ENCODE measurements around the gene GRAMD2B.
"Not testable (repeated sequence)": the region's sequence is repeated elsewhere in the genome, so short reads cannot be mapped to it uniquely, and the experiment has no call there.

Gene GRAMD2B

GRCh38 chr5:126422994-126423788, at the start of gene GRAMD2B:
TSS of gene GRAMD2B (plus strand) at chr5:126423409. CDS start at chr5:126423607, 198 bp downstream.
- DNase-seq: no peak

DNA sequence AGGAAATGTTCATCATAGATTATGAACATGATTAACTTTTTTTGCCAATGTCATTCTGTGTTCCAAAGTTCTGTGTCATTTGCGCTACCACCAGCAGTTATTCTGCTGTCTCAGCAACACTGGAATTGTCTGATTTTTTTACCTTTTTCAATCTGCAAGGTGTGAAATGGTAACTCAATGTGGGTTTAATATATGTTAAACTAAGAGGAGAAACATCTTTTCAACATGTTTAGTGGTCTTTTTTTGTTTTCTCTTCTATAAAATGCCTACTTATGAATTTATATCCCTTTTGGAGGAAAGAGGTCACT, 49.1 kb upstream of the GRAMD2B start:
- DNase-seq: no peak

GRCh38 chr5:126376443-126376842, 46.8 kb upstream of the GRAMD2B start:
- DNase-seq: no peak

DNA sequence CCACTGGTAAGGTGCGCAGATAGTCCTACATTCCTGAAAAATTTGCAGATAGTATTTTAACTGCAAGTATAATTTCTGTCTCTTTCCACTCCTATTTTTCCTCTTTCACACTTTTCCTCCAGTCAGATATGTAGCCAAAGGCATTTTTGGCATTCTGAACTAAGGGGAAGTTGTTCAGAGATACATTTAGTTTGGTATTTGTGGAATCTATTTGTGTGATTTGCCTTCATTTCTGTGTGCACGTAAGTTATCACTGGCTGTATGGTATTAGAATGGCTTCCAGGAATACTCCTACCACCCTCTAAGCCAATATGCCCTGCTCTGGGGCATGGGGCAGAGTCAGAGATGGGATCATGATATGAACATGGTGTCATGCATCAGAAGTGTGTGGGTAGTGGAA, 45.8 kb upstream of the GRAMD2B start:
- no peak for DNase-seq

DNA sequence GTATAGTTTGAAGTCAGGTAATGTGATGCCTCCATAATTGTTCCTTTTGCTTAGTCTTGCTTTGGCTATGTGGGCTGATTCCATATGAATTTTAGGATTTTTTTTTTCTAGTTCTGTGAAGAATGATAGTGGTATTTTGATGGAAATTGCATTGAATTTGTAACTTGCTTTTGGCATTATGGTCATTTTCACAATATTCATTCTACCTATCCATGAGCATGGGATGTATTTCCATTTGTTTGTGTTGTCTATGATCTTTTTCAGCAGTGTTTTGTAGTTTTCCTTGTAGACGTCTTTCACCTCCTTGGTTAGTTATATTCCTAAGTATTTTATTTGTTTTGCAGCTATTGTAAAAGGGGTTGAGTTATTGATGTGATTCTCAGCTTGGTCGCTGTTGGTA, 42.9 kb upstream of the GRAMD2B start:
- DNase-seq: not testable (repeated sequence)

DNA sequence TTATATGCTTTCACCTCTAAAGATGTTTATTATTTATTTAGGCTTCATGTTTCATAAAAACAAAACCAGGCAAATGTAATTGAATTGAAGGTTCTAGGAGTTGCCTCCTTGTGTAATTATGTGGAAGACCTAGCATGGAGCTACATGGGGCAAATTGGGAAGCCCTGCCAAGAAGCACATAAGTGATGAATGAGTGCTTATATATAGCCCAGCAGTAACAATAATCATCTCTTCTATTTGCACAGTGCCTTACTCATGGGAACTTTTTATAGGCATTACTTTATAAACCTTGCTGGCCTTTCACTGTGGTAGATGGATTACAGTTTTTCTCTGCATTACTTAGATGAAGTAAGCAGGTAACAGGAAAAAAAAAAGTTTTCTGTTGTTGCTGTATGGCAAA, 40.0 kb upstream of the GRAMD2B start:
- no peak for DNase-seq

GRCh38 chr5:126383776-126384175, 39.4 kb upstream of the GRAMD2B start:
- DNase-seq: no peak

DNA sequence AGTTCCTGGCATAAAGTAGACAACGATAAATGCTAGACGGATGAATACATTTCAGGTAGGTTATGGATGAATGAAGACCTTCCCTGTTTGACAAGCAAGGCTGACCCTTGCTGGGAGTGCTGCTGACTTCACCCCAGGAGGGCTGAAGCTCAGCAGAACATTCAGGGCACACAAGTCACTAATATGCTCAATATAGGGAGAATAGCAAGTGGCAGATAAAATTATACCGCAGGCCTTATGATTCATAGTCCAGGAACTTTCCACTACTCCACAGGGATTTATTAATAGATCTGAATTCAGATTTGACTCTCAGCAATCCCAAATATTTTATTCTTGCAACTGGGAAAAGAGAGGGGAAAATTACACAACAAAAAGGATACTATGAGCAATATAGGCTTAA, 38.2 kb upstream of the GRAMD2B start:
- no peak for DNase-seq

GRCh38 chr5:126385524-126386502, 37.4 kb upstream of the GRAMD2B start:
- no peak for DNase-seq

GRCh38 chr5:126389179-126389578, 34.0 kb upstream of the GRAMD2B start:
- DNase-seq: no peak

- DNase-seq: no peak
These were observed 33.2 kb upstream of the GRAMD2B start for GRCh38 chr5:126390051-126390450.

DNA sequence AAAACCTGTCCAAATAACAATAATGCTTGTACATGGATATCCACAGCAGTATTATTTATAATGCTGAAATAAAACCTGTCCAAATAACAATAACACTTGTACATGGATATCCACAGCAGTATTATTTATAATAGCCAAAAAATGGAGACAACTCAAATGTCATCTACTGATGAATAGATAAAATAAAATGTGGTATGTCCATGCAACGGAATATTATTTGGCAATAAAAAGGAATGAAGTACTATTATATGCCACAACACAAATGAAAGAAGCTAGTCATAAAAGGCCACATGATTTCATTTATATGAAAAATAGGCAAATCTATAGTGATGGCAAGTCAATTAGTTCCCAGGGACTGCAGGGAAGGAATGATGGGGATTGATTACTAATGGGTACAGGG, 31.8 kb upstream of the GRAMD2B start:
- DNase-seq: no peak

DNA sequence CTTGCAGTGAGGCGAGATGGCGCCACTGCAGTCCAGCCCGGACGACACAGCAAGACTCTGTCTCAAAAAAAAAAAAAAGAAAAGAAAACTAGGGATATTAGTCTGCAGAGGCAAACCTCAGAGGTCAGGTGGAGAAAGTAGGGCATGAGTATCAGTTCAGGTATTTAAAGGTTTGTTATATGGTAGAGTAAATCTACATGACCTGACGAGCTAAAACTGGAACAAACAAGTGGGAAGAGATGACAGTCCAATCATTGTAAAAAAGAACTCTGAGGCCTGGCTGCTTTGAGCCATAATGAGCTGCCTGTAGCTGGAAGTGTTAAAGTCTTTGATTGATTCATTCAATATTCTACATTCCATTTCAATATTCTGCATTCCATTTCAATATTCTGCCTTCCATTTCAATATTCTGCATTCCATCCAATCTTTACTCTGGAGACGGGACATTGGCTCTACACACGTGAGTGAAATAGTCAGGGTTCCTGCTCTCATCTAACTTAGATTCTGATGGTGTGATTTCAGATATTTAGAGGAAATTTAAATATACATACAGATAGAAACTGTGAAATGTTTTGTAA, 28.9 kb upstream of the GRAMD2B start:
- no peak for DNase-seq

DNA sequence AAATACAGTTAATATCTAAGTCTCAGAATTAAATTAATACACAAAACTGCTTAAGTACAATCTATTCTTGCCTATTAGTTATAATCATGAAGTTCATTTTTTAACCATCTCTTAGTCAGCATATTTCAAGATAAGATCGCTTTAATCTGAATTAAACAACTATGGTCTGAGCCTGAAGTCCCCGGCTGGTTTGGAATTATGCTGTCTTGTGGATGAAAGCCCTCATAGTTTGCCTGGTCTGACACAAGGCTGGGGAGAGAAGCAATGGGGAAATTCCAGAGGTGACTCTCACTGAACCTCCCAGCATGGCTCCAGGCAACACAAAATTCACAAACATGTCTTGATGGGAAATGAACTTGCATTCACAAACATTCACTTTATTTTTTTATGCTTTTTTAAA, 28.0 kb upstream of the GRAMD2B start:
- no peak for DNase-seq

GRCh38 chr5:126395605-126396004, 27.6 kb upstream of the GRAMD2B start:
- no peak for DNase-seq

GRCh38 chr5:126396721-126397120, 26.5 kb upstream of the GRAMD2B start:
- DNase-seq: not testable (repeated sequence)

DNA sequence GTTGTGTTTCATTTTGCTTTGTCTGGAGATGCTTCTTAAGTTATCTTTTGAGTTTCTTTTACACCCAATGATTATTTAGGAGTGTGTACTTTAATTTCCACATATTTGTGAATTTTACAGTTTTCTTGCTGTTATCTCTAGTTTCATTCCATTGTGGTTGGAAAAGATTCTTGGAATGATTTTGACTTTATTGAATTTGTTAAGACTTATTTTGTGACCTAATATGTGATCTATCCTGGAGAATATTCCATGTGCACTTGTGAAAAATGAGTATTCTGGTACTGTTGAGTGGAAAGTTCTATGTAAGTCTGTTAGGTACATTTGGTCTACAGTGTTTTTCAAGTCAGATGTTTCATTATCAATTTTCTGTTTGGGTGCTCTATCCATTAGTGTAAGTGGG, 24.4 kb upstream of the GRAMD2B start:
- no peak for DNase-seq

GRCh38 chr5:126400621-126401251, 22.5 kb upstream of the GRAMD2B start:
- DNase-seq: no peak

DNA sequence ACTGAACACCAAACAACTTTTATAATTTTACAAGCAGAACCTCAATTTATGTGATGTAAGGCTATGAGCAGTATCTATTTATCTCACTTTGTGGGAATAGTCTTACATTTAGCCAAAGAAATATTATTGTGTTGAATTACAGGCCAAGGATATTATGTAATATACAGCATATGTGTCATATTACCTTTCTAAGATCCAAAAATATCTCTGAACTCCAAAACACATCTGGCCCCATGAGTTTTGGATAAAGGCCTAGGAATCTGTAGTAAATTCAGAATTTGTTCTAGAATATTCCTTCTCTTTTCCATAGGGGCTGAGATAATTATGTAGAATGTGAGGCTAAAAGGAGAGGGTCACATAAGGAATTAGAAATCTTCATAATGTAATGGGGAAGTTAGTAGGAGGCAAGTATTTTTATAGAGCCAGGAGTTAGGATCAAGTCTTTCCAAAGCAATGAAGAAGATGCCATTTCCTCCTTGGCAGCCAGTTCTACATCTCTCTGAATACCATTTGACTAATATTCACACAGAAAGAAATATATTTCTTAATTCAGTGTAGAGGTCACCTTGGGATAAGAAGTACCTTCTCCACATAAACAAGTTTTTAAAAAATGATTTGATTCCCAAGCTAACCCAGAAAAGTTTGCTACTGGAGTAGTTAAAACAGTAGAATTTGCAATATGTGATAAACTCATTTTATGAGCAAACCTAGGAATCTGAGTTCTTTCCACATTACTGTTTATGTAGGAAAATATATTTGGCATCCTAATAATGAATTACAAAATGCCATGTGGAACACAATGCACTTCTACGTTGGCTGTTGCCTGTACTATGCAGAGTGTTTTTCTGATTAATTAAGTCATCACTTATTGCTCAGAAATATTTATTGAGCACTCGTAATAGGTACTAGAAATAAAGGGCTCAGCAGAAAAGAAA, 20.3 kb upstream of the GRAMD2B start:
- no peak for DNase-seq

DNA sequence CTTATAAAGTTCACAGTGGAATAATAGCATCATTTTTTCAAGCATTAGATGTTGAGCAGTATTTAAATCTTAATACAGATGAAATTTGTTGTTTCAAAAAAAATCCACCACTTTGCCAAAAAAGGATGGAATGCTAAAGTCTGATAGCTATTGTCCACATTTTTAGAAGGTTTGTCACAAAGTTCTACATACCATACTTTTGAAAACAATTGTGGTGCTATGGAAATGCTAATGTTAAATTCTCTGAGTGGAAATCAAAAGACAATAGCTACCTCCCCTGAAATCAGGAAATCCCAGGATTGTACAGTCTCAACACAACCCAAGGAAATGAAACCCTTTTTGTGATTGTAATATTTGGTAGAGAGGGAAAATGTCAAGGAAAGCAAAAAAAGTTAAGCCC, 19.3 kb upstream of the GRAMD2B start:
- no peak for DNase-seq

- no peak for DNase-seq
These were observed 12.6 kb upstream of the GRAMD2B start for GRCh38 chr5:126410623-126411022.

DNA sequence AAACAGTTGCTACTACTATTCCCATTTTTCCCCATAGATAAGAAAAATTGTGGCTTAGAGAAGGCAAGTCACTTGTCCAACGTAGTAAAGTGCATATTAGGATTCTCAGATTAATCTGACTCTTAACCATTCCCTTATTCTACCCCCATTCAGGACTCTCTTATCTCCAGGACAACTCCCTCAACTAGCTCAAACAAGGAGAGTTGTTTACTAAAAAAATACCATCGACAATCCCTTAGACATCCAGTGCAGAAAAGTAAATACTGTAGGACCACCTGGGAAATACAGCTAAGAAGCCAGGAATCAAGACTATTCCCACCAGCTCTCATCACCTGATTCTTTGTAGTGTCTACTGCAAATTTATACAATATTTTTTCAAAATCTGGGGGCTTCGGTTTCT, 9.4 kb upstream of the GRAMD2B start:
- DNase-seq: no peak
